OCI-LY1 (cell line): ENCODE data around the gene NRP2.

ENCODE experiments used
- H2AFZ ChIP-seq: fragments of 200-600 bp; sonication (generic), shearing (Covaris generic); 2 replicates; pipeline ENCODE4 v1.6.0; 2014; ENCODE audit warnings: antibody characterized with exemption, mild to moderate bottlenecking, low read length
- H3F3A ChIP-seq: fragments of 200-600 bp; sonication (generic), shearing (Covaris generic); 2 replicates; pipeline ENCODE4 v1.6.0; 2014; ENCODE audit warnings: mild to moderate bottlenecking, antibody characterized with exemption, low read length, moderate library complexity; ENCODE audit not compliant: insufficient read depth
- H3K27ac ChIP-seq: fragments of 200-600 bp; sonication (generic); 2 replicates; pipeline ENCODE4 v1.5.1; 2014; ENCODE audit warnings: low read length, mixed run types, mild to moderate bottlenecking, low read depth; ENCODE audit not compliant: poor library complexity, severe bottlenecking
- H3K27me3 ChIP-seq: fragments of 200-600 bp; sonication (generic); 2 replicates; pipeline ENCODE4 v1.6.0; 2014; ENCODE audit warnings: antibody characterized with exemption, mild to moderate bottlenecking, low read length, moderate library complexity; ENCODE audit not compliant: insufficient read depth
- H3K36me3 ChIP-seq: fragments of 200-600 bp; sonication (generic); 2 replicates; pipeline ENCODE4 v1.6.1; 2014; ENCODE audit warnings: mild to moderate bottlenecking, antibody characterized with exemption, low read length, moderate library complexity, mixed read lengths; ENCODE audit not compliant: insufficient read depth
- H3K4me1 ChIP-seq: fragments of 200-600 bp; sonication (generic); 2 replicates; pipeline ENCODE4 v1.5.1; 2014; ENCODE audit warnings: mild to moderate bottlenecking, low read length, moderate library complexity; ENCODE audit not compliant: insufficient read depth, severe bottlenecking
- H3K4me2 ChIP-seq: fragments of 200-600 bp; sonication (generic), shearing (Covaris generic); 2 replicates; pipeline ENCODE4 v1.6.1; 2014; ENCODE audit warnings: low read length
- H3K4me3 ChIP-seq: fragments of 200-600 bp; sonication (generic); 2 replicates; pipeline ENCODE4 v1.5.1; 2014; ENCODE audit warnings: low read length, low read depth, mild to moderate bottlenecking, mixed read lengths; ENCODE audit not compliant: poor library complexity, severe bottlenecking
- H3K79me2 ChIP-seq: fragments of 200-600 bp; shearing (Covaris generic); 2 replicates; pipeline ENCODE4 v1.6.1; 2016; ENCODE audit warnings: mixed run types, low read length, mixed read lengths; ENCODE audit not compliant: insufficient read depth
- H3K9ac ChIP-seq: fragments of 200-600 bp; sonication (generic), shearing (Covaris generic); 2 replicates; pipeline ENCODE4 v1.6.1; 2014; ENCODE audit warnings: mild to moderate bottlenecking, low read length, mixed read lengths
- H3K9me2 ChIP-seq: fragments of 200-600 bp; sonication (generic), shearing (Covaris generic); 2 replicates; pipeline ENCODE4 v1.6.1; 2014; ENCODE audit warnings: low read depth, mild to moderate bottlenecking, low read length, mixed read lengths
- H3K9me3 ChIP-seq: fragments of 200-600 bp; shearing (Covaris generic); 2 replicates; pipeline ENCODE4 v1.6.1; 2014; ENCODE audit warnings: low read length, mixed read lengths
- H4K20me1 ChIP-seq: fragments of 200-600 bp; sonication (generic), shearing (Covaris generic); 2 replicates; pipeline ENCODE4 v1.6.0; 2016; ENCODE audit warnings: mild to moderate bottlenecking, low read length; ENCODE audit not compliant: insufficient read depth
- EZH2 ChIP-seq: fragments of 200-600 bp; sonication (generic), shearing (Covaris generic); IDR thresholded peaks from 2 replicates; pipeline ENCODE4 v1.8.0; 2017; ENCODE audit warnings: borderline replicate concordance, mixed run types, mild to moderate bottlenecking, antibody characterized with exemption, low read length, moderate library complexity, mixed read lengths
- TF ChIP-seq, protein P1 (sequence below): fragments of 200-600 bp; sonication (generic), shearing (Covaris generic); IDR thresholded peaks from 2 replicates; pipeline ENCODE4 v1.5.1; 2017; ENCODE audit warnings: mild to moderate bottlenecking, antibody characterized with exemption, low read length, moderate library complexity, mixed read lengths

Gene NRP2

DNA sequence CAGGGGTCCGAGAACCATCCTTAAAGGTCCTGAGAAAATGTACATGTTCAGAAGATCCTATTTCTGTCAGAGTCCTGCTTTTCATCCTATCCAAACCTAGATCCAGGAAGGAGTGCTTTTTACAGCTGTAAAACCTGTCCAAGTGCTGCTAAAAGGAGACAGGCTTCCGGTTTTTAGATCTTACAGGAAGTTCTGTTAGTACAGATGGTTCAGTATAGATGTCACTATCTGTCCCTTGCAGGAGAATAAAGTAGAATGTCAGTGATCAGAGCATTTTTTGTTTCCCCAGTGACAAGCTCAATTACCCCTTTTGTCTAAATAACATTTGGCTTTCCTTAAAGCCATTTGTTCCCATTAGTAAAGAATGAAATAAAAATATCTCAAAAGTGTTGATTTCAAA lies 98.3 kb downstream of the NRP2 start:
- no peak overlapping the region for H3K27ac ChIP-seq
- peaks cover 1% of the 10 kb centered on the region for H3K4me1 ChIP-seq
- H3K4me3 ChIP-seq, result no peak overlapping the region
- H3K36me3 ChIP-seq, result no peaks in the 10 kb centered on the region
- no peak overlapping the region for H3K4me2 ChIP-seq
- no peaks in the 10 kb centered on the region for H3K27me3 ChIP-seq
- TF ChIP-seq, protein P1, sequence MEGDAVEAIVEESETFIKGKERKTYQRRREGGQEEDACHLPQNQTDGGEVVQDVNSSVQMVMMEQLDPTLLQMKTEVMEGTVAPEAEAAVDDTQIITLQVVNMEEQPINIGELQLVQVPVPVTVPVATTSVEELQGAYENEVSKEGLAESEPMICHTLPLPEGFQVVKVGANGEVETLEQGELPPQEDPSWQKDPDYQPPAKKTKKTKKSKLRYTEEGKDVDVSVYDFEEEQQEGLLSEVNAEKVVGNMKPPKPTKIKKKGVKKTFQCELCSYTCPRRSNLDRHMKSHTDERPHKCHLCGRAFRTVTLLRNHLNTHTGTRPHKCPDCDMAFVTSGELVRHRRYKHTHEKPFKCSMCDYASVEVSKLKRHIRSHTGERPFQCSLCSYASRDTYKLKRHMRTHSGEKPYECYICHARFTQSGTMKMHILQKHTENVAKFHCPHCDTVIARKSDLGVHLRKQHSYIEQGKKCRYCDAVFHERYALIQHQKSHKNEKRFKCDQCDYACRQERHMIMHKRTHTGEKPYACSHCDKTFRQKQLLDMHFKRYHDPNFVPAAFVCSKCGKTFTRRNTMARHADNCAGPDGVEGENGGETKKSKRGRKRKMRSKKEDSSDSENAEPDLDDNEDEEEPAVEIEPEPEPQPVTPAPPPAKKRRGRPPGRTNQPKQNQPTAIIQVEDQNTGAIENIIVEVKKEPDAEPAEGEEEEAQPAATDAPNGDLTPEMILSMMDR, result no peak
- TF ChIP-seq EZH2, result no peak
- H3K9me3 ChIP-seq, result no peaks in the 10 kb centered on the region
- H3K79me2 ChIP-seq, result no peaks in the 10 kb centered on the region
- H4K20me1 ChIP-seq, result no peaks in the 10 kb centered on the region
- H3K9me2 ChIP-seq, result no peaks in the 10 kb centered on the region
- H3F3A ChIP-seq, result no peaks in the 10 kb centered on the region
- H3K9ac ChIP-seq, result no peak overlapping the region
- no peak overlapping the region for H2AFZ ChIP-seq

DNA sequence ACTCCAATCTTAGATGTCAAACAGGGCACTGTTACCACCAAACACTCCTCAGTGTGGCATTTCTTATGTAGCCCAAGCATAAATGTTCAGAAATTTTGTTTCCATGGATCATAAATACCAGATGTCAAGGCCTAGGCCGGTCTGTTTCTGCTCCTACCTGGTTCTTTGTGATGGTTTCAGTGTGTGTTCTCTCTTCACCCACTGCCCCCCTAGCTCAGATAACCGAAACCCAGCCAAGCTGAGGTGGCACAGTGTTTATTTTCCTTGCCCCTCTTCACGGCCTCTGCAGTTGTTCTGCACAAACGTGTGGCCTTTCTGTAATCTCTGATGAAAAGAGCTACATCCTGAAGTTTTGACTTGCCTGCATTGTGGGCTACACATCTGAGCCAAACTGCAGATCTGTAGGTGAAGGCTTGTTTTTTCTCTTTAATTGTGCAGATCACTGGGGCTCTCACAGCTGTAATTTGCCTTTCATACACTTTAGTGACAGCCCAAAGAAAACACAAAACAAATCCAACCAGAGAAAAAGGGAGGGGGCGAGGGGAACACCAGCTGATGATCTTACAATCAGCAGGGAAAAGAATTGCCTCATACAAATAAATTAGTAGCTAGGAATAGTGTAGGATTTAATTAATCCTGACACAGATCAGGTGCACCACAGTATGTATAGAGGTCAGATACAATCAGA lies 99.1 kb downstream of the NRP2 start:
- no peak for TF ChIP-seq EZH2
- TF ChIP-seq, protein P1, result no peak
- Histone ChIP-seq H3K4me3 (no peak overlapping the region), H3K79me2 (no peaks in the 10 kb centered on the region), H3K27me3 (no peaks in the 10 kb centered on the region), H3K9ac (no peak overlapping the region), H3K9me3 (no peaks in the 10 kb centered on the region), H4K20me1 (no peaks in the 10 kb centered on the region), H2AFZ (no peak overlapping the region), H3K27ac (no peak overlapping the region), H3K4me2 (no peak overlapping the region), H3K9me2 (no peaks in the 10 kb centered on the region), H3K36me3 (no peaks in the 10 kb centered on the region), H3K4me1 (no peaks in the 10 kb centered on the region), H3F3A (no peaks in the 10 kb centered on the region)

DNA sequence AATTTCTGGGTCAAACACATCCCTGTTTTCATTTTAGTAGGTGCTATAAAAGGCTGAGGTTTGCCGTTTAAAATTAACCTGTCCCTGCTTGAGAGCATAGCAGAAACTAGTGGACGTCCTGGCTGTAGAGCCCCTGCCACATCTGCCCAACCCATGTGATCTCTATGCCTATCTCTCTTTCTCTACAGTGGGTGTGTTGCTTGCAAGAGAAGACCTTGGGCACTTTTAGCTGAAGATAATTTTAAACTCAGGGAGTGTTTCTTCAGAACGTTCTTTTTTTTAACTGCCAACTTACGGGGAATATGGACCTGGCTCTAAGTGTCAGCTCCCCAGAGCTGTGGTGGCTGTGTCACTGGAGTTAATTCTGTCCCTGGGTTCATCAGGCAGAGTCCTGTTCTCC lies 100.6 kb downstream of the NRP2 start:
- Histone ChIP-seq H3K4me3 (no peak overlapping the region), H3K9ac (no peak overlapping the region), H3K79me2 (no peaks in the 10 kb centered on the region), H2AFZ (no peak overlapping the region), H4K20me1 (no peaks in the 10 kb centered on the region), H3K36me3 (no peaks in the 10 kb centered on the region), H3K27me3 (no peaks in the 10 kb centered on the region), H3F3A (no peaks in the 10 kb centered on the region), H3K4me2 (no peak overlapping the region), H3K9me3 (no peaks in the 10 kb centered on the region), H3K4me1 (no peaks in the 10 kb centered on the region), H3K27ac (no peak overlapping the region), H3K9me2 (no peaks in the 10 kb centered on the region)
- no peak for TF ChIP-seq EZH2
- TF ChIP-seq, protein P1, result no peak
